HEK293T (cell line): ENCODE measurements around the gene IP6K3.

ENCODE experiments used
- BHLHE40 ChIP-seq: fragments of 450-650 bp; IDR thresholded peaks from 2 replicates; pipeline ENCODE4 v1.6.1; 2016; ENCODE audit warnings: mild to moderate bottlenecking, moderate library complexity, borderline replicate concordance
- ELF4 ChIP-seq: fragments of 450-650 bp; IDR thresholded peaks from 2 replicates; pipeline ENCODE4 v1.6.1; 2017; ENCODE audit warnings: antibody characterized with exemption
- NFRKB ChIP-seq: fragments of 450-650 bp; IDR thresholded peaks from 2 replicates; pipeline ENCODE4 v1.6.1; 2016; ENCODE audit warnings: mild to moderate bottlenecking, moderate library complexity

DNA sequence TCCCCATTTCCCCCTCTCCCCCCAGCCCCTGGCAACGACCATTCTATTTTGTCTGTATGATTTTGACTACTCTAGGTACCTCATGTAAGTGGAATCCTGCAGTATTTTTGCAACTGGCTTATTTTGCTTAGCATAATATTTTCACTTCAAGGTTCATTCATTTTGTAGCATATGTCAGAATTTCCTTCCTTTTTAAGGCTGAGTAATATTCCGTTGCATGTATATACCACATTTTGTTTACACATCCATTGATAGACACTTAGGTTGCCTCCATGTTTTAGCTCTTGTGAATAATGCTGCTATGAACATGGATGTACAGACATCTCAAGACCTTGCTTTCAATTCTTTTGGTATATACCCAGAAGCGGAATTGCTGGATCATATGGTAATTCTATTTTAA lies 33.8 kb downstream of the IP6K3 start:
- TF ChIP-seq BHLHE40 (no peak), ELF4 (no peak), NFRKB (no peak)
